Astrocyte (in vitro differentiated cells and primary cell): ENCODE data around the gene FBXL16. TPM values are rescaled to one million over a fixed set of nuclear protein-coding genes. Genes with fewer than 3 reads are reported as not detected.

Source experiments
- DNase-seq: peaks from one replicate; pipeline ENCODE4 v3.0.0-alpha.2; 2010; ENCODE audit warnings: low read depth
- FAIRE-seq: peaks from 2 replicates; lab custom pipeline; 2011; peaks lifted over from hg19 to GRCh38; lab: Jason Lieb, UNC
- H2AFZ ChIP-seq: 2 replicates; pipeline ENCODE4 v1.6.0; 2012; ENCODE audit warnings: low read depth, low read length, inconsistent platforms
- H3K27ac ChIP-seq: 2 replicates; pipeline ENCODE4 v1.5.1; 2011; ENCODE audit warnings: low read depth, low read length, inconsistent platforms
- H3K27me3 ChIP-seq: 2 replicates; pipeline ENCODE4 v1.6.0; 2011; ENCODE audit warnings: low read length, inconsistent platforms; ENCODE audit not compliant: insufficient read depth
- H3K36me3 ChIP-seq: 2 replicates; pipeline ENCODE4 v1.5.1; 2011; ENCODE audit warnings: low read length, inconsistent platforms; ENCODE audit not compliant: insufficient read depth
- H3K4me1 ChIP-seq: 2 replicates; pipeline ENCODE4 v1.5.1; 2011; ENCODE audit warnings: low read length, inconsistent platforms; ENCODE audit not compliant: insufficient read depth
- H3K4me2 ChIP-seq: 2 replicates; pipeline ENCODE4 v1.6.0; 2012; ENCODE audit warnings: low read length, inconsistent platforms
- H3K4me3 ChIP-seq: 2 replicates; pipeline ENCODE4 v1.5.1; 2011; ENCODE audit warnings: low read depth, mild to moderate bottlenecking, low read length, inconsistent platforms; ENCODE audit not compliant: insufficient read depth
- H3K79me2 ChIP-seq: 2 replicates; pipeline ENCODE4 v1.6.0; 2012; ENCODE audit warnings: mild to moderate bottlenecking, low read length, inconsistent platforms; ENCODE audit not compliant: insufficient read depth
- H3K9ac ChIP-seq: 2 replicates; pipeline ENCODE4 v1.6.0; 2012; ENCODE audit warnings: mild to moderate bottlenecking, low read length, inconsistent platforms
- H3K9me3 ChIP-seq: 2 replicates; pipeline ENCODE4 v1.5.1; 2012; ENCODE audit warnings: low read depth, mild to moderate bottlenecking, low read length, inconsistent platforms; ENCODE audit not compliant: insufficient read depth
- H4K20me1 ChIP-seq: 2 replicates; pipeline ENCODE4 v1.6.0; 2012; ENCODE audit warnings: low read length, inconsistent platforms; ENCODE audit not compliant: insufficient read depth
- H3K27ac Mint-ChIP-seq: one replicate; pipeline ENCODE4 v1.8.0; 2021; ENCODE audit warnings: mild to moderate bottlenecking, mixed read lengths; ENCODE audit not compliant: unreplicated experiment
- H3K27me3 Mint-ChIP-seq: one replicate; pipeline ENCODE4 v1.8.0; 2021; ENCODE audit warnings: low read depth, mixed read lengths; ENCODE audit not compliant: unreplicated experiment
- H3K36me3 Mint-ChIP-seq: one replicate; pipeline ENCODE4 v1.8.0; 2021; ENCODE audit warnings: low read depth, mixed read lengths; ENCODE audit not compliant: unreplicated experiment
- H3K4me1 Mint-ChIP-seq: one replicate; pipeline ENCODE4 v1.8.0; 2021; ENCODE audit warnings: low read depth, mixed read lengths; ENCODE audit not compliant: unreplicated experiment
- H3K4me3 Mint-ChIP-seq: one replicate; pipeline ENCODE4 v1.8.0; 2021; ENCODE audit warnings: mild to moderate bottlenecking, moderate library complexity, mixed read lengths; ENCODE audit not compliant: unreplicated experiment
- H3K9me3 Mint-ChIP-seq: one replicate; pipeline ENCODE4 v1.8.0; 2021; ENCODE audit warnings: mild to moderate bottlenecking, mixed read lengths; ENCODE audit not compliant: unreplicated experiment
- EZH2 ChIP-seq: IDR thresholded peaks from 2 replicates; pipeline ENCODE4 v1.6.1; 2012; ENCODE audit warnings: mild to moderate bottlenecking, low read length, inconsistent platforms; ENCODE audit not compliant: insufficient read depth
- total RNA-seq: library from RNA; stranded (reverse); gene quantifications from 2 replicates; pipeline ENCODE4 v1.2.1, GENCODE V29; 2021
- TF ChIP-seq, protein P1 (sequence below): IDR thresholded peaks from 2 replicates; pipeline ENCODE4 v1.5.1; 2011; ENCODE audit warnings: low read depth, mild to moderate bottlenecking, inconsistent platforms, low read length, moderate library complexity; ENCODE audit not compliant: insufficient read depth

Gene FBXL16
- total RNA-seq, 1 donor from 2014 or later, result 5.2 TPM

DNA sequence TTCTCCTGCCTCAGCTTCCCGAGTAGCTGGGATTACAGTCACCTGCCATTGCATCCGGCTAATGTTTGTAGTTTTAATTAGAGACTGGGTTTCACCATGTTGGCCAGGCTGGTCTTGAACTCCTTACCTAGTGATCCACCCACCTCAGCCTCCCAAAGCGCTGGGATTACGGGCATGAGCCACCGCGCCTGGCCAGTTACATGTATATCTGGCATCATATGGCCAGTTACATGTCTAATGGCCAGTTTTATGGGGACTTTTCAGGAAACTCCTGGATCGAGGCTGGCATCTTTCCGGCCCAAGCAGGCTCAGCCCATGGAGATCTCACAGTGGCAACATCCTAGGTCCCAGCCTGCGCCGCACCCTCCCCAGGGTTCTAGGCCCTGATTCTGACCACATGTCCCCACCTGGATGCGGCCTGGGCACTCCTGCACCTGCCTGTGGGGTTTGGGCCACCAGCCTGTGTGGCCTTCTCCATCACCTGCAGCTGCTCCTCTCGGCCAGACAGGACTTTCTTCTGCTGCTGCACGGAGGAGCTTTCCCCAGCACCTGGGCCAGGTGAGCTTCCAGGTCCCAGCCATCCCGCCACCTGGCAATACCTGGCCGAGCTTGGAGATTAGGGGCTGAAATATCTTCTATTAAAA lies 36.5 kb upstream of the FBXL16 start:
- Histone ChIP-seq H3K4me2 (no peak overlapping the region), H4K20me1 (peaks cover 5% of the 10 kb centered on the region), H3K4me3 (no peak overlapping the region), H3K27ac (no peak overlapping the region), H3K9me3 (no peaks in the 10 kb centered on the region), H3K79me2 (peaks cover 11% of the 10 kb centered on the region), H3K27me3 (no peaks in the 10 kb centered on the region), H3K4me1 (peaks cover 9% of the 10 kb centered on the region), H3K9ac (no peak overlapping the region), H2AFZ (no peak overlapping the region), H3K36me3 (peaks cover 2% of the 10 kb centered on the region)
- peaks cover 2% of the 10 kb centered on the region for H3K36me3 Mint-ChIP-seq
- no peaks in the 10 kb centered on the region for H3K9me3 Mint-ChIP-seq
- TF ChIP-seq, protein P1, sequence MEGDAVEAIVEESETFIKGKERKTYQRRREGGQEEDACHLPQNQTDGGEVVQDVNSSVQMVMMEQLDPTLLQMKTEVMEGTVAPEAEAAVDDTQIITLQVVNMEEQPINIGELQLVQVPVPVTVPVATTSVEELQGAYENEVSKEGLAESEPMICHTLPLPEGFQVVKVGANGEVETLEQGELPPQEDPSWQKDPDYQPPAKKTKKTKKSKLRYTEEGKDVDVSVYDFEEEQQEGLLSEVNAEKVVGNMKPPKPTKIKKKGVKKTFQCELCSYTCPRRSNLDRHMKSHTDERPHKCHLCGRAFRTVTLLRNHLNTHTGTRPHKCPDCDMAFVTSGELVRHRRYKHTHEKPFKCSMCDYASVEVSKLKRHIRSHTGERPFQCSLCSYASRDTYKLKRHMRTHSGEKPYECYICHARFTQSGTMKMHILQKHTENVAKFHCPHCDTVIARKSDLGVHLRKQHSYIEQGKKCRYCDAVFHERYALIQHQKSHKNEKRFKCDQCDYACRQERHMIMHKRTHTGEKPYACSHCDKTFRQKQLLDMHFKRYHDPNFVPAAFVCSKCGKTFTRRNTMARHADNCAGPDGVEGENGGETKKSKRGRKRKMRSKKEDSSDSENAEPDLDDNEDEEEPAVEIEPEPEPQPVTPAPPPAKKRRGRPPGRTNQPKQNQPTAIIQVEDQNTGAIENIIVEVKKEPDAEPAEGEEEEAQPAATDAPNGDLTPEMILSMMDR, result no peak
- no peak for TF ChIP-seq EZH2
- no peaks in the 10 kb centered on the region for H3K27me3 Mint-ChIP-seq
- DNase-seq (no peak), FAIRE-seq (no peak)
- no peak overlapping the region for H3K27ac Mint-ChIP-seq
- peaks cover 2% of the 10 kb centered on the region for H3K4me1 Mint-ChIP-seq
- peak overlapping the region; percentile 81 for H3K4me3 Mint-ChIP-seq

GRCh38 chr16:740764-741505 lies 35.3 kb upstream of the FBXL16 start, which contains the start of gene CIAO3:
TSS of gene CIAO3 (minus strand) at chr16:740997. CDS start at chr16:740985, 12 bp downstream.
- Mint-ChIP-seq H3K4me3 (peak within 1 kb of the TSS; percentile 83), H3K27me3 (no peaks in the 10 kb centered on the region), H3K27ac (peak within 1 kb of the TSS; percentile 26), H3K36me3 (peaks cover 6% of the 10 kb centered on the region), H3K9me3 (no peaks in the 10 kb centered on the region), H3K4me1 (peaks cover 2% of the 10 kb centered on the region)
- H2AFZ ChIP-seq, result peak within 1 kb of the TSS; percentile 97
- peaks cover 5% of the 10 kb centered on the region for H4K20me1 ChIP-seq
- no peaks in the 10 kb centered on the region for H3K27me3 ChIP-seq
- DNase-seq (peak; percentile 88), FAIRE-seq (no peak)
- peaks cover 11% of the 10 kb centered on the region for H3K79me2 ChIP-seq
- peak within 1 kb of the TSS; percentile 10 for H3K27ac ChIP-seq
- peak within 1 kb of the TSS; percentile 84 for H3K9ac ChIP-seq
- peak within 1 kb of the TSS; percentile 93 for H3K4me2 ChIP-seq
- peaks cover 9% of the 10 kb centered on the region for H3K4me1 ChIP-seq
- TF ChIP-seq EZH2, result no peak
- TF ChIP-seq, protein P1, result peak; percentile 48
- H3K4me3 ChIP-seq, result peak within 1 kb of the TSS; percentile 73
- peaks cover 3% of the 10 kb centered on the region for H3K36me3 ChIP-seq
- no peaks in the 10 kb centered on the region for H3K9me3 ChIP-seq

GRCh38 chr16:740459-740763 lies 34.8 kb upstream of the FBXL16 start:
- Histone ChIP-seq H3K4me3 (peak overlapping the region; percentile 73), H2AFZ (peak overlapping the region; percentile 73), H3K36me3 (peaks cover 6% of the 10 kb centered on the region), H3K9ac (peak overlapping the region; percentile 84), H3K27ac (peak overlapping the region; percentile 10), H3K4me1 (peaks cover 9% of the 10 kb centered on the region), H3K4me2 (peak overlapping the region; percentile 93), H3K79me2 (peaks cover 11% of the 10 kb centered on the region), H4K20me1 (peaks cover 5% of the 10 kb centered on the region), H3K27me3 (no peaks in the 10 kb centered on the region), H3K9me3 (no peaks in the 10 kb centered on the region)
- Mint-ChIP-seq H3K4me1 (peaks cover 2% of the 10 kb centered on the region), H3K27me3 (no peaks in the 10 kb centered on the region), H3K4me3 (peak overlapping the region; percentile 83), H3K27ac (no peak overlapping the region), H3K9me3 (no peaks in the 10 kb centered on the region), H3K36me3 (peaks cover 7% of the 10 kb centered on the region)
- TF ChIP-seq EZH2, result no peak
- TF ChIP-seq, protein P1, result no peak
- DNase-seq, result no peak
- no peak for FAIRE-seq
